SK-N-SH treated with all-trans-retinoic acid at 6 μM for 48 hours (cell line): ENCODE results near the gene ALKAL2.

Experiments
- ATAC-seq: fragments of 200-7000 bp; cut with Tn5 transposase; 3 replicates; pipeline ENCODE4 v1.9.1; 2020; ENCODE audit warnings: mild to moderate bottlenecking, moderate library complexity
- ARNTL ChIP-seq: fragments of 450-650 bp; formaldehyde crosslinking; IDR thresholded peaks from 2 replicates; pipeline ENCODE4 v1.5.0; 2020; ENCODE audit warnings: low read depth, mild to moderate bottlenecking, moderate library complexity, borderline replicate concordance
- ISL1 ChIP-seq: fragments of 250-450 bp; sonication (Bioruptor Pico); IDR thresholded peaks from 2 replicates; pipeline ENCODE4 v2.1.2; 2022; ENCODE audit warnings: mild to moderate bottlenecking, moderate library complexity
- PATZ1 ChIP-seq: fragments of 250-450 bp; sonication (Bioruptor Pico); IDR thresholded peaks from 2 replicates; pipeline ENCODE4 v1.8.0; 2020; ENCODE audit warnings: mild to moderate bottlenecking, moderate library complexity, borderline replicate concordance
- RARB ChIP-seq: fragments of 250-450 bp; sonication (Bioruptor Pico); IDR thresholded peaks from 2 replicates; pipeline ENCODE4 v1.8.0; 2021; ENCODE audit warnings: mild to moderate bottlenecking, moderate library complexity
- TCF4 ChIP-seq: fragments of 250-450 bp; sonication (Bioruptor Pico); IDR thresholded peaks from 2 replicates; pipeline ENCODE4 v1.8.0; 2021; ENCODE audit warnings: mild to moderate bottlenecking, moderate library complexity, borderline replicate concordance
- TSHZ2 ChIP-seq: fragments of 250-450 bp; sonication (Bioruptor Pico); IDR thresholded peaks from 2 replicates; pipeline ENCODE4 v1.5.0; 2020; ENCODE audit warnings: mild to moderate bottlenecking, moderate library complexity
- ZC3H10 ChIP-seq: fragments of 250-450 bp; sonication (Bioruptor Pico); IDR thresholded peaks from 2 replicates; pipeline ENCODE4 v1.5.1; 2021; ENCODE audit warnings: mild to moderate bottlenecking, moderate library complexity
- ZNF565 ChIP-seq: fragments of 450-650 bp; formaldehyde crosslinking; conservative IDR thresholded peaks from 2 replicates; pipeline ENCODE4 v1.5.0; 2020; ENCODE audit warnings: low read depth, mild to moderate bottlenecking, moderate library complexity
- ZNF8 ChIP-seq: fragments of 450-650 bp; formaldehyde crosslinking; IDR thresholded peaks from 2 replicates; pipeline ENCODE4 v1.5.0; 2020; ENCODE audit warnings: mild to moderate bottlenecking, moderate library complexity
- TF ChIP-seq, protein P1 (sequence below): fragments of 250-450 bp; sonication (Bioruptor Pico); IDR thresholded peaks from 2 replicates; pipeline ENCODE4 v1.8.0; 2021; ENCODE audit warnings: low read depth, mild to moderate bottlenecking, moderate library complexity, borderline replicate concordance
- TF ChIP-seq, protein P2 (sequence below): fragments of 250-450 bp; sonication (Bioruptor Pico); IDR thresholded peaks from 2 replicates; pipeline ENCODE4 v1.5.1; 2021; ENCODE audit warnings: mild to moderate bottlenecking, moderate library complexity

Gene ALKAL2

GRCh38 chr2:233030-233429, 54.9 kb downstream of the ALKAL2 start (continued):
- TF ChIP-seq PATZ1 (no peak), ZC3H10 (CRISPR knock-in tag) (no peak)
- TF ChIP-seq, protein P1, sequence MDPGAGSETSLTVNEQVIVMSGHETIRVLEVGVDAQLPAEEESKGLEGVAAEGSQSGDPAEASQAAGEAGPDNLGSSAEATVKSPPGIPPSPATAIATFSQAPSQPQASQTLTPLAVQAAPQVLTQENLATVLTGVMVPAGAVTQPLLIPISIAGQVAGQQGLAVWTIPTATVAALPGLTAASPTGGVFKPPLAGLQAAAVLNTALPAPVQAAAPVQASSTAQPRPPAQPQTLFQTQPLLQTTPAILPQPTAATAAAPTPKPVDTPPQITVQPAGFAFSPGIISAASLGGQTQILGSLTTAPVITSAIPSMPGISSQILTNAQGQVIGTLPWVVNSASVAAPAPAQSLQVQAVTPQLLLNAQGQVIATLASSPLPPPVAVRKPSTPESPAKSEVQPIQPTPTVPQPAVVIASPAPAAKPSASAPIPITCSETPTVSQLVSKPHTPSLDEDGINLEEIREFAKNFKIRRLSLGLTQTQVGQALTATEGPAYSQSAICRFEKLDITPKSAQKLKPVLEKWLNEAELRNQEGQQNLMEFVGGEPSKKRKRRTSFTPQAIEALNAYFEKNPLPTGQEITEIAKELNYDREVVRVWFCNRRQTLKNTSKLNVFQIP (CRISPR knock-in tag): no peak

- TF ChIP-seq TCF4 (CRISPR knock-in tag): no peak
- TF ChIP-seq RARB (CRISPR knock-in tag): no peak
- TF ChIP-seq, protein P1 (CRISPR knock-in tag): no peak
- no peak for TF ChIP-seq TSHZ2 (CRISPR knock-in tag)
- TF ChIP-seq, protein P2, sequence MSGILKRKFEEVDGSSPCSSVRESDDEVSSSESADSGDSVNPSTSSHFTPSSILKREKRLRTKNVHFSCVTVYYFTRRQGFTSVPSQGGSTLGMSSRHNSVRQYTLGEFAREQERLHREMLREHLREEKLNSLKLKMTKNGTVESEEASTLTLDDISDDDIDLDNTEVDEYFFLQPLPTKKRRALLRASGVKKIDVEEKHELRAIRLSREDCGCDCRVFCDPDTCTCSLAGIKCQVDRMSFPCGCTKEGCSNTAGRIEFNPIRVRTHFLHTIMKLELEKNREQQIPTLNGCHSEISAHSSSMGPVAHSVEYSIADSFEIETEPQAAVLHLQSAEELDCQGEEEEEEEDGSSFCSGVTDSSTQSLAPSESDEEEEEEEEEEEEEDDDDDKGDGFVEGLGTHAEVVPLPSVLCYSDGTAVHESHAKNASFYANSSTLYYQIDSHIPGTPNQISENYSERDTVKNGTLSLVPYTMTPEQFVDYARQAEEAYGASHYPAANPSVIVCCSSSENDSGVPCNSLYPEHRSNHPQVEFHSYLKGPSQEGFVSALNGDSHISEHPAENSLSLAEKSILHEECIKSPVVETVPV (CRISPR knock-in tag): no peak
- TF ChIP-seq ARNTL (CRISPR knock-in tag): no peak
- no peak for TF ChIP-seq ZNF565 (CRISPR knock-in tag)
- no peak for TF ChIP-seq ISL1 (CRISPR knock-in tag)
- TF ChIP-seq ZC3H10 (CRISPR knock-in tag): no peak
- TF ChIP-seq ZNF8 (CRISPR knock-in tag): no peak
- no peak for ATAC-seq
Measured at GRCh38 chr2:231521-232185, 56.2 kb downstream of the ALKAL2 start.
